ENCODE results near the gene KCNG4. TPM values are rescaled to one million over a fixed set of nuclear protein-coding genes. Genes with fewer than 3 reads are reported as not detected.

Gene KCNG4
- total RNA-seq, 1 experiment from 2014 or later: not detected

GRCh38 chr16:84186685-84187437 lies 53.0 kb downstream of the KCNG4 start, which contains the start of gene TAF1C:
TAF1C (minus strand) TSS chr16:84187057; CDS start chr16:84184988, 2,069 bp downstream.
- peak within 1 kb of the TSS; percentile 86 for H3K9ac ChIP-seq (ENCODE audit: low read length)
- H3K9me2 ChIP-seq (replicated peaks; ENCODE audit: insufficient read depth, low read length): no peaks in the 10 kb centered on the region
- H3K4me2 ChIP-seq (ENCODE audit: low read depth, low read length, poor library complexity, severe bottlenecking): peak within 1 kb of the TSS; percentile 85
- H3K4me3 ChIP-seq (ENCODE audit: low read length): peak within 1 kb of the TSS; percentile 97
- peak; percentile 98 for DNase-seq
- H3K4me1 ChIP-seq (ENCODE audit: low read length): peaks cover 12% of the 10 kb centered on the region
- no peaks in the 10 kb centered on the region for H3K27me3 ChIP-seq (ENCODE audit: low read length)
- H4K20me1 ChIP-seq (ENCODE audit: insufficient read depth, low read depth, low read length): 0 out of 2 replicates have a peak, but pooled peaks cover 6% of the 10 kb centered on the region
- H3K36me3 ChIP-seq (ENCODE audit: insufficient read depth, low read length): no peaks in the 10 kb centered on the region
- no peak within 1 kb of the TSS; the same call in 1 of the 2 replicates for H3K27ac ChIP-seq (ENCODE audit: low read length)
- H2AFZ ChIP-seq (ENCODE audit: low read length): peak within 1 kb of the TSS; percentile 82
- peaks cover 32% of the 10 kb centered on the region for H3K79me2 ChIP-seq (ENCODE audit: low read length)
- no peaks in the 10 kb centered on the region for H3K9me3 ChIP-seq (ENCODE audit: low read length)

- Histone ChIP-seq H2AFZ (ENCODE audit: low read length) (no peak overlapping the region), H3K4me2 (ENCODE audit: low read depth, low read length, poor library complexity, severe bottlenecking) (no peak overlapping the region), H3K9me3 (ENCODE audit: low read length) (no peaks in the 10 kb centered on the region), H4K20me1 (ENCODE audit: insufficient read depth, low read depth, low read length) (0 out of 2 replicates have a peak, but pooled peaks cover 6% of the 10 kb centered on the region), H3K9ac (ENCODE audit: low read length) (no peak overlapping the region), H3K4me3 (ENCODE audit: low read length) (no peak overlapping the region), H3K9me2 (replicated peaks; ENCODE audit: insufficient read depth, low read length) (no peaks in the 10 kb centered on the region), H3K79me2 (ENCODE audit: low read length) (peaks cover 32% of the 10 kb centered on the region), H3K27ac (ENCODE audit: low read length) (no peak overlapping the region), H3K36me3 (ENCODE audit: insufficient read depth, low read length) (no peaks in the 10 kb centered on the region), H3K4me1 (ENCODE audit: low read length) (peaks cover 12% of the 10 kb centered on the region), H3K27me3 (ENCODE audit: low read length) (no peaks in the 10 kb centered on the region)
- no peak for DNase-seq
Observed at GRCh38 chr16:84184775-84185174, 55.0 kb downstream of the KCNG4 start.

- no peak for DNase-seq
- H2AFZ ChIP-seq (ENCODE audit: low read length): no peak overlapping the region
- no peaks in the 10 kb centered on the region for H3K36me3 ChIP-seq (ENCODE audit: insufficient read depth, low read length)
- no peaks in the 10 kb centered on the region for H3K9me2 ChIP-seq (replicated peaks; ENCODE audit: insufficient read depth, low read length)
- H4K20me1 ChIP-seq (ENCODE audit: insufficient read depth, low read depth, low read length): 0 out of 2 replicates have a peak, but pooled peaks cover 6% of the 10 kb centered on the region
- peaks cover 12% of the 10 kb centered on the region for H3K4me1 ChIP-seq (ENCODE audit: low read length)
- H3K4me3 ChIP-seq (ENCODE audit: low read length): no peak overlapping the region
- no peaks in the 10 kb centered on the region for H3K27me3 ChIP-seq (ENCODE audit: low read length)
- H3K9me3 ChIP-seq (ENCODE audit: low read length): no peaks in the 10 kb centered on the region
- peaks cover 32% of the 10 kb centered on the region for H3K79me2 ChIP-seq (ENCODE audit: low read length)
- no peak overlapping the region for H3K9ac ChIP-seq (ENCODE audit: low read length)
- no peak overlapping the region for H3K27ac ChIP-seq (ENCODE audit: low read length)
- H3K4me2 ChIP-seq (ENCODE audit: low read depth, low read length, poor library complexity, severe bottlenecking): no peak overlapping the region
Observed at GRCh38 chr16:84183911-84184591, 55.8 kb downstream of the KCNG4 start.

GRCh38 chr16:84183572-84183875 lies 56.3 kb downstream of the KCNG4 start:
- H3K9me3 ChIP-seq (ENCODE audit: low read length): no peaks in the 10 kb centered on the region
- no peak overlapping the region for H2AFZ ChIP-seq (ENCODE audit: low read length)
- H3K4me2 ChIP-seq (ENCODE audit: low read depth, low read length, poor library complexity, severe bottlenecking): no peak overlapping the region
- no peaks in the 10 kb centered on the region for H3K9me2 ChIP-seq (replicated peaks; ENCODE audit: insufficient read depth, low read length)
- peaks cover 12% of the 10 kb centered on the region for H3K4me1 ChIP-seq (ENCODE audit: low read length)
- peaks cover 32% of the 10 kb centered on the region for H3K79me2 ChIP-seq (ENCODE audit: low read length)
- no peak for DNase-seq
- H3K36me3 ChIP-seq (ENCODE audit: insufficient read depth, low read length): no peaks in the 10 kb centered on the region
- H3K27ac ChIP-seq (ENCODE audit: low read length): no peak overlapping the region
- H3K27me3 ChIP-seq (ENCODE audit: low read length): no peaks in the 10 kb centered on the region
- no peak overlapping the region for H3K4me3 ChIP-seq (ENCODE audit: low read length)
- 0 out of 2 replicates have a peak, but pooled peaks cover 6% of the 10 kb centered on the region for H4K20me1 ChIP-seq (ENCODE audit: insufficient read depth, low read depth, low read length)
- no peak overlapping the region for H3K9ac ChIP-seq (ENCODE audit: low read length)

- Histone ChIP-seq H3K27me3 (ENCODE audit: low read length) (no peaks in the 10 kb centered on the region), H3K9ac (ENCODE audit: low read length) (no peak overlapping the region), H3K27ac (ENCODE audit: low read length) (no peak overlapping the region), H3K4me3 (ENCODE audit: low read length) (no peak overlapping the region), H3K36me3 (ENCODE audit: insufficient read depth, low read length) (no peaks in the 10 kb centered on the region), H3K9me2 (replicated peaks; ENCODE audit: insufficient read depth, low read length) (no peaks in the 10 kb centered on the region), H3K79me2 (ENCODE audit: low read length) (peaks cover 32% of the 10 kb centered on the region), H2AFZ (ENCODE audit: low read length) (no peak overlapping the region), H4K20me1 (ENCODE audit: insufficient read depth, low read depth, low read length) (0 out of 2 replicates have a peak, but pooled peaks cover 6% of the 10 kb centered on the region), H3K4me1 (ENCODE audit: low read length) (peaks cover 12% of the 10 kb centered on the region), H3K4me2 (ENCODE audit: low read depth, low read length, poor library complexity, severe bottlenecking) (no peak overlapping the region), H3K9me3 (ENCODE audit: low read length) (no peaks in the 10 kb centered on the region)
- DNase-seq: no peak
Observed at GRCh38 chr16:84182680-84183571, 56.9 kb downstream of the KCNG4 start.

GRCh38 chr16:84182104-84182503 lies 57.7 kb downstream of the KCNG4 start:
- Histone ChIP-seq H4K20me1 (ENCODE audit: insufficient read depth, low read depth, low read length) (0 out of 2 replicates have a peak, but pooled peaks cover 6% of the 10 kb centered on the region), H3K4me1 (ENCODE audit: low read length) (peaks cover 12% of the 10 kb centered on the region), H3K79me2 (ENCODE audit: low read length) (peaks cover 32% of the 10 kb centered on the region), H2AFZ (ENCODE audit: low read length) (no peak overlapping the region), H3K4me2 (ENCODE audit: low read depth, low read length, poor library complexity, severe bottlenecking) (no peak overlapping the region), H3K27ac (ENCODE audit: low read length) (no peak overlapping the region), H3K27me3 (ENCODE audit: low read length) (no peaks in the 10 kb centered on the region), H3K36me3 (ENCODE audit: insufficient read depth, low read length) (no peaks in the 10 kb centered on the region), H3K9me3 (ENCODE audit: low read length) (no peaks in the 10 kb centered on the region), H3K9ac (ENCODE audit: low read length) (no peak overlapping the region), H3K9me2 (replicated peaks; ENCODE audit: insufficient read depth, low read length) (no peaks in the 10 kb centered on the region), H3K4me3 (ENCODE audit: low read length) (no peak overlapping the region)
- no peak for DNase-seq

- Histone ChIP-seq H3K4me3 (ENCODE audit: low read length) (no peak overlapping the region), H3K79me2 (ENCODE audit: low read length) (peaks cover 27% of the 10 kb centered on the region), H3K27ac (ENCODE audit: low read length) (no peak overlapping the region), H3K27me3 (ENCODE audit: low read length) (no peaks in the 10 kb centered on the region), H3K9ac (ENCODE audit: low read length) (no peak overlapping the region), H3K9me3 (ENCODE audit: low read length) (no peaks in the 10 kb centered on the region), H3K4me2 (ENCODE audit: low read depth, low read length, poor library complexity, severe bottlenecking) (no peak overlapping the region), H3K4me1 (ENCODE audit: low read length) (peaks cover 12% of the 10 kb centered on the region), H4K20me1 (ENCODE audit: insufficient read depth, low read depth, low read length) (0 out of 2 replicates have a peak, but pooled peaks cover 6% of the 10 kb centered on the region), H3K9me2 (replicated peaks; ENCODE audit: insufficient read depth, low read length) (no peaks in the 10 kb centered on the region), H3K36me3 (ENCODE audit: insufficient read depth, low read length) (no peaks in the 10 kb centered on the region), H2AFZ (ENCODE audit: low read length) (no peak overlapping the region)
- DNase-seq: no peak
Observed at GRCh38 chr16:84181144-84181915, 58.5 kb downstream of the KCNG4 start.

All from Karpas-422 (cell line).